Ramos (cell line): Measurements from ENCODE around the gene CEP57L1.

Experiments used
- in situ Hi-C: fragments of 300-500 bp; cut with MboI; formaldehyde crosslinking; loops from one replicate; pipeline ENCODE4 v1.14.3; 2022; ENCODE audit warnings: low sequenced_read_pairs; ENCODE audit not compliant: unreplicated experiment

Gene CEP57L1

GRCh38 chr6:109153752-109154151, 58.4 kb downstream of the CEP57L1 start:
- in situ Hi-C loops = no loop called here

GRCh38 chr6:109164331-109164730, 69.0 kb downstream of the CEP57L1 start:
- in situ Hi-C loops = no loop called here

- in situ Hi-C loops = no loop called here
Measured at GRCh38 chr6:109165392-109165974, 70.2 kb downstream of the CEP57L1 start.

GRCh38 chr6:109166673-109167072, 71.4 kb downstream of the CEP57L1 start:
- in situ Hi-C loops = no loop called here

- in situ Hi-C loops = no loop called here
Measured at GRCh38 chr6:109167562-109167961, 72.3 kb downstream of the CEP57L1 start.

- in situ Hi-C loops = no loop called here
Measured at GRCh38 chr6:109170333-109170732, 75.0 kb downstream of the CEP57L1 start.

- in situ Hi-C loops = no loop called here
Measured at GRCh38 chr6:109172101-109172746, 76.9 kb downstream of the CEP57L1 start.

GRCh38 chr6:109174916-109175315, 79.6 kb downstream of the CEP57L1 start:
- in situ Hi-C loops = loop anchor here (25.0 kb wide), 1 partner anchor 212 kb away; the partner anchor contains the start of gene CD164

GRCh38 chr6:109178921-109179320, 83.6 kb downstream of the CEP57L1 start:
- in situ Hi-C loops = loop anchor here (25.0 kb wide), 1 partner anchor 208 kb away; the partner anchor contains the start of gene CD164

GRCh38 chr6:109179507-109179906, 84.2 kb downstream of the CEP57L1 start:
- in situ Hi-C loops = loop anchor here (25.0 kb wide), 1 partner anchor 208 kb away; the partner anchor contains the start of gene CD164

GRCh38 chr6:109182578-109182977, 87.3 kb downstream of the CEP57L1 start:
- in situ Hi-C loops = loop anchor here (25.0 kb wide), 1 partner anchor 205 kb away; the partner anchor contains the start of gene CD164

- in situ Hi-C loops = loop anchor here (25.0 kb wide), 1 partner anchor 204 kb away; the partner anchor contains the start of gene CD164
Measured at GRCh38 chr6:109183109-109183650, 87.9 kb downstream of the CEP57L1 start.

- in situ Hi-C loops = loop anchor here (25.0 kb wide), 1 partner anchor 203 kb away; the partner anchor contains the start of gene CD164
Measured at GRCh38 chr6:109184638-109185037, 89.3 kb downstream of the CEP57L1 start.

GRCh38 chr6:109186012-109186411, 90.7 kb downstream of the CEP57L1 start:
- in situ Hi-C loops = loop anchor here (25.0 kb wide), 1 partner anchor 201 kb away; the partner anchor contains the start of gene CD164

GRCh38 chr6:109187399-109188114, 92.2 kb downstream of the CEP57L1 start:
- in situ Hi-C loops = loop anchor here (25.0 kb wide), 1 partner anchor 200 kb away; the partner anchor contains the start of gene CD164

- in situ Hi-C loops = loop anchor here (25.0 kb wide), 1 partner anchor 199 kb away; the partner anchor contains the start of gene CD164
Measured at GRCh38 chr6:109188115-109188411, 92.8 kb downstream of the CEP57L1 start.

GRCh38 chr6:109191368-109191767, 96.1 kb downstream of the CEP57L1 start:
- in situ Hi-C loops = loop anchor here (25.0 kb wide), 1 partner anchor 196 kb away; the partner anchor contains the start of gene CD164

GRCh38 chr6:109192865-109193264, 97.6 kb downstream of the CEP57L1 start:
- in situ Hi-C loops = loop anchor here (25.0 kb wide), 1 partner anchor 194 kb away; the partner anchor contains the start of gene CD164

GRCh38 chr6:109194880-109195279, 99.6 kb downstream of the CEP57L1 start:
- in situ Hi-C loops = loop anchor here (25.0 kb wide), 1 partner anchor 192 kb away; the partner anchor contains the start of gene CD164

- in situ Hi-C loops = loop anchor here (25.0 kb wide), 1 partner anchor 190 kb away; the partner anchor contains the start of gene CD164
Measured at GRCh38 chr6:109197061-109197460, 101.8 kb downstream of the CEP57L1 start.
